Esophagus mucosa (tissue), 1 donor: ENCODE data around the gene GATAD2A. TPM values are rescaled to one million over a fixed set of nuclear protein-coding genes. Genes with fewer than 3 reads are reported as not detected.

ENCODE experiments used
- ATAC-seq: fragments of 200-7000 bp; cut with Tn5 transposase; one replicate; pipeline ENCODE4 v1.9.1; 2020
- total RNA-seq: library from RNA; stranded (reverse); gene quantifications from one replicate; pipeline ENCODE4 v1.2.4, GENCODE V29; 2023
- donor health status: DM: yes; HTN: yes; CAD: no.

Gene GATAD2A
- total RNA-seq, 1 donor from 2014 or later = 58.9 TPM

DNA sequence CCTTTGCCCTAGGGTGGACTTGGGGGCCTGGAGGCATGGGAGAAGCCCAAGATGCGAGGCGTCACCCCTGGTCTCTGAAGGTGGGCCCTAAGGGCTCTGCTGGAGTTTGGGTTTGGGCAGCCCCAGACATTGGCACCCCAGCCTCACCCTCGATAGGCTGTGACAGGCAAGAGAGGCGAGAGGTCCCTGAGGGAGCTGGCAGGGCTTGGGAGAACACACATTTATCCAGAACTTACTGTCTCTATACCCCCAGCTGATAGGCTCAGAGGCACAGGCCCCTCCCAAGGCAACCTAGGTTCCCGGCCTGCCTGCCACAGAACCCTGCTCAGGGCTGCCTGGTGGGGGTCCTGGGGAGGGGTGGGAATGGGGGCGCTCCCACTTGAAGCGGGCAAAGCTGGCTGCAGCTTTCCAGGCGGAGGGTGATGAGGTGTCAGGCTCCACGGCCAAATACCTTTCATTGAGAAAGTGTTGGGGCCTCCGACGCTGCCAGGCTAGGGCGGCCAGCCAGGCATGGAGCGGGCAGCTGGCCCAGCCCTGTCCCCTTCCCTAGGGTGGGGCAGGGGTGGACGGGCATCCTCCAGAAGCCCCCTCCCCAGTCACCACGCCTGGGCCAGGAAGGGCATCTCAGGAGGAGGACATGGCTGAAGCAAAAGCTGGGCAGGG lies 142.3 kb downstream of the GATAD2A start:
- ATAC-seq = no peak

DNA sequence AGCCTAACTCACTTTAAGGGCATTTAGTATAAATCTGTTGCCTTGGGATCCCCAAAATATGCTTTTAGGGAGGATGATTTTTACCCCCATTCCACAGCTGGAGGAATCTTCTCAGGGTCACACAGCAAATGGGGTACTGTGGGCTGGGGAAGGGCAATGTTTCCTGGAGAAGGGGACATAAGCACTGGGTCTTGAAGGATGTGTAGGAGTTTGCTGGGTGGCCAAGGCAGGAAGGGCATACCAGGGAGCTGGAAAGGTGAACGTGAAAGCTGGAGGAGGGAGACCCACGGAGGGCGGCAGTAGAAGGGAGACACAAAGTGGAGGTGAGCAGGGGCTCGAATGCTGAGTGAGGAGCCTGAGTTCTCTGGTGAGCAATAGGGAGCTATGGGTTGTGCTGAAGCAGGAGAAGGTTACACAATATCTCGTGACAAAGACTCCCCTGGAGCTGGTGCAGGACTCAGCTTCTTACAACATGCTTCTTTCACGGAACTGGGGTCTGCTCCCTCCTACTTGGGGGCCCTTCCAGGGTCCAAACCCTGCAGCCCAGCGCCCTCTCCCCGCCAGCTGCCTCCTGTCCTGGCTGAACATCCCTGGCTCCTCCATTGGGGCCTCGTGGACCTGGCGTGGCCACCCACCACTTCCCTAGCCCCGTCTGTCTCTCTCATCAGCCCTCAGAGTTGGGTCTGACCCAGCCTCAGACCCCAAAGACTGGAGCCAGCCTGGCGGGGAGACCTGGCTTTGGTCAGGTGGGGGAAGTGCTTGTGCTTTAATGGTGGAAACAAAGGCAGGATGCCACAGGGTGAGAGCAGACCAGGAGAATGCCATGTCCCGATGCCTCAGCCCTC lies 143.7 kb downstream of the GATAD2A start:
- no peak for ATAC-seq

DNA sequence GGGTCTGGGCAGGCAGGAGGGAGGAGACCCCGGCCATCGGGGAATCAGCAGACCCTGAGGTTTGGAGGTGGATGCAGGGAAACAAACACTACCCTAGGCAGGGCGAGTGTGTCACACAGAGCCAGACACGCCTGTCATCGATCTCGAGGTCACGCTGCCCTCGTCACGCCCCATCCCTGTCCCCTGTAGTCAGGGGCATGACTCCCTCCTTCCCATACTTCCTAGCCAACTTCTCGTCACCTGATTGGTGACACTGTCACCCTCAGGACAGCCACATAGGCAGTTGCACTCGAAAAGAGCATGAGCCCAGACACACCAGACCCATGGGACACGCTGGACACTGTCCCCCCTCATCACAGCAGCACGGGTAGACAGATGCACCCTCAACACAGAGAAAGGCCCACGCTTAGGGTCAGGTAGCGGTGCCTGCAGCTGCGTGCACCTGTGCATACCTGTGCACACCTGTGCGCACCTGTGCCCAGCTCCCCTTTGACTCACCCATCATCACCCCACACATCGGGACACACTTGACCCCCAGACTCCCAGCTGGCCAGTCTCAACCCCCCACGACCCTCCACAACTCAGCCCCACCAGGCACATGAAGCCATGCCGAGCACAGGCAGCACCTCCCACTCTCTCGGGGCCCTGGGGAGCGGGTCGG lies 144.5 kb downstream of the GATAD2A start:
- ATAC-seq = no peak

DNA sequence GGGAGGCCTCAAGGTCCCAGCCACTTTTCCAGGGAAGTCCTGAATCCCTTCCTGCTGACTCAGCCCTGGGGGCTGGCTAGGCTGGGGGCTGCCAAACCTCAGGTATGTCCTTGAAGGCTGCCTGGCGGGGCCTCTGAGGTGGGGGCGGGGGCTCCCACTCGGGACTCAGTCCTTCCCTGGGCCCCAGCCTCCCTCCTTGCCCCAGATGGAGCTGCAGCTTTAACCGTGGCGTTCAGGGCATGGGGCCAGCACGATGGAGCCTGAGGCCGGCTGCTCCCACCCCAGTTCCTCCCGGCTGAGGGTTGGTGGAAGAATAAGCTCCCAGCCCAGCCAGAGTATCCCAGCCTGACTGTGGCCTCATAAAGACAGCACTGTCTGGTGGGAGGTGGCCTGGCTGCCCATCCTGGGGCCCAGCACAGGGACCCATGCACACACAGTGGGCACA lies 145.0 kb downstream of the GATAD2A start:
- ATAC-seq = no peak

DNA sequence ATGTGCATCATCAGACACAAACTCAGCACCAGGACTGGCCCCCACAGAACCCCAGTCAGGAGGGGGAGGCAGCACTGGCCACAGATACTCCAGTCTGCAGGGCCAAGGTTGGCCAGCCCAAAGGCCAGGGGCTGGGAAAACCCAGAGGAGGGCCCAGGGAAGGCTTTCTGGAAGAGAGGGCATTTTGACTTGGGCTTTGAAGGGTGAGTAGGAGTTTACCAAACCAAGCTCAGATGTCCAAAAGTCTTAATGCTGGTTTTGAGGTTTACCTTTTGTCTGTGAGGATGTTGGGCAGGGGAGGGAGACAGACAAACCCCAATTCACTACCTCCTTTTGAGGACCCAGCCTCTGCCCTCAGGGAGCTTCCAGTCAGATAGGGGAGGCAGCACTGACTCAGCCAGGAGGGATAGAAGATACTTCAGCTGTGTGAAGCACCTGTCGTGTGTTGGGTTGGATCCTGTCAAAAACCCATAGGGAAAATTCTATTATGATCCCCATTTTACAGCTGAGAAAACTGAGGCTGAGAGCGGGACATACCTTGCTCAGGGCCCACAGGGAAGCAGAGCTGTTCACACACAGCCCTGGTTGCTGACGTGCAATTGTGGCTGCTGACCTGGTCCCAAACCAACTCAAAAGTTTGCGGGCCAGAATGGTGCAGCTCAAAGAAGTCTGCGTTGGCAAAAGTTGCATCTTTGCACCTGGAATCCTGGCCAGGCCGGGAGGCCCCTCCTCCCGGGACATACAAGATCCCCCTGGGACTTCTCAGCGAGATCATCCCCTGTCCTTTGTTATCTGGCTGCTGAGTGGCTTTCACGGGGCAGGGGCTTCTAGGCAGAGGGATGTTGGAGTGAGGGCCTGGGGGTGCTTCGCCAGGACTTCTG lies 145.7 kb downstream of the GATAD2A start:
- ATAC-seq = no peak

DNA sequence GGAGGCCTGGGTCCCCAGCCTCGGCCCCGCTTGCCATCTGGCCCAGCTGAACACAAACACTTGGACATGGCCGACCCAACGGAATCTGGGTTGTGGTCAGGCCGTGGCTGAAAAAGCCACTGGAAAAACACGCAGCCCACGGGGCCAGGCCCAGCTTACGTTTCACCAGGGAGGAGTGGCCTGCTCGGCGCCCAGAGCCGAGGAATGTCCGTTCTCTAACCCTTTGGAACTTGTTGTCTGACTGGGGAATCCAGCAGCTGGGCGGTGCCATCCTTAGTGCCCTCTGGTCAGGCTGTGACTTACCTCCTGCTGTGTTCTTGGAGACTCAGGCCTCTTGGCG lies 146.3 kb downstream of the GATAD2A start:
- no peak for ATAC-seq

DNA sequence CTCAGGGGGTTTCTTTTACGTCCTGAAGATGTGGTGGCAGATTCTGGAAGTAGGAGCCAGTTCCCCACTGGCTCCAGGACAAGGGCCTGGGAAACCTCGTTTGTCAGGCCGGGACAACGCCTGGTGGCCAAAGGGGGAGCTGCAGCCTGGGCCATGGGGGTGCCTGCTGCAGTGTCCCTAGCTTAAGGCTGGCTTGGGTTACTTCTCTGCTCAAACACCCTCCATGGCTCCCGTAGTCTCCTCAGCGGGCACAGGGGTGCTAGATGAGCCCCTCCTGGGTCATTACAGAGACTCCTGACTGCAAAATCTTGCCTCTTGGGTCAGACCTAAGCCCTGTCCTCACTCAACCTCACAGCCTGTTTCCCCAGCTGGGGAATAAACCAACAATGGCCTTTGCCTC lies 147.3 kb downstream of the GATAD2A start:
- peak; percentile 42 for ATAC-seq

DNA sequence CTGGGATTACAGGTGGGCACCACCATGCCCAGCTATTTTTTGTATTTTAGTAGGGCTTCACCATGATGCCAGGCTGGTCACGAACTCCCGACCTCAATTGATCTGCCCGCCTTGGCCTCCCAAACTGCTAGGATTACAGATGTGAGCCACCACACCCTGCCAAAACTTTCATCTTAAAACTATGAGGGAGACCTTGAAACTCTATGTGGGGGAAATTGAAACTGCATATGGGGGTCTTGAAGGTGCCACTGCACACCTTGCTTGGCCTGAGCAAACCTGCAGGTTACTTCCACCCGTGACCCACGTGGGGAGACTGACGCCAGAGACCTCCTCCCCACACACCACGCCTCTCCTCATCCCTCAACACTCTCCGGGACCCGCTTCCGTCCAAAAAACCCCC lies 148.2 kb downstream of the GATAD2A start:
- ATAC-seq = no peak

DNA sequence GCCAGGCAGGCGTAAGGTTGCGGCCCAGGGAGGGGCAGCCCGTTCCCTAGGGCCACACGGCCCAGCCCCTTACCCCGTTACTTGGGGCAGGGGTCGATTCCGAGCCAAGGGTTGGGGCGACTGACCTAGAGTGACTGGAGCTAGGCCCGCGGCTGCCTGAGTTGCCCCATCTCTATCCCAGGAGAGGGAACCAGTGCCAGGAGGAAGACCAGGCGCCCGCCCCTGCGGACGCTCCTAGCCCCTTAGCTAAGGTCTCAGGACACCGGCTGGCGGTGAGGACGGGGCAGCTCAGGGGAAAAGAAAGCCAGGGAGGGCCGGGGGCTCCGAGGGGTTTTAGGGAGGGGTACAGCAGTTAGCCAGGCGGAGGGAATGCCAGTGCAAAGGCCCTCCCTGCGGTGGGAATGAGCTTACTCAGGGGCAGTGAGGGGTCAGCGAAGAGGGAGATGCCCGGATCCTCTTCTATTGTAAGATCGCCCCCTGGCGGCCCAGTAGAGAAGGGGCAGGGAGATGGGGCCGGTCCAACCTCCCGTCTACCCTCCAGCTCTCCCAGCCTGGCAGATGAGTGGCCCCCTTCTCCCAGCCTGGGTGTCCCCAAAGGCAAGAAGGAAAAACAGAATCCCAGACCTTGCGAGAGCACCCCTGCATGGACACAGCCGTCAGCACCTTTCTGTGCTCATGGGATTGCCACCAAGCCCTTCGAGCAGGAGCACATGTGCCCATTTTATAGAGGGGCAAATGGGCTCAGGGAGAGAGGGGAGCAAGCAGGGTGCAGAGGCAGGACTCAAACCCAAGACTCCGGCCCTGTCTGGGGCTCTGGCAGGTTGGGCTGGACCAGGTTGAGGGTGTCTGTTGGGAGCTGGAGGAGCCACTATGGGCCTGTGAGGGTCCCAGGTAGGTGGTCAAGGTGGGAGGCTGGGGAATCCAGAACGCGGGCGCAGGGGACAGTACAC lies 148.9 kb downstream of the GATAD2A start:
- peak; percentile 48 for ATAC-seq

DNA sequence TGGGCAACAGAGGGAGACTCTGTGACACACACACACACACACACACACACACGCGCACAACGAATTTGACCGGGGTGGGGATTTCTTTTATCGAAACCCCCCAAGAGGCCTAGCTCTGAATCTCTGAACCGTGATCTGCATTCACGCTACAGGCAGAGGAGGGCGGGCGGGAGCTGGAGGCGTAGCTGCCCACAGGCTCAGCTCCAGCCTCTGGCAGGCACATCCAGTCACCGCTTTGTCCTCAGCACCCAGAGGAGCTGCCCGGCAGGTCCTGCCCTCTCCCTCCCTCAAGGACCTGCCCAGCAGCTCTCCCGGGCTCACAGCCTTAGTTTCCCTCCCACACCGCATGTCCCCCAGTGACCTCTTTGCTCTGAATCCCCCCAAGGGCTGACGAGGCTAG lies 152.6 kb downstream of the GATAD2A start:
- no peak for ATAC-seq

Other genes with a start within 250 kb of the GATAD2A start
- 1.4 TPM for gene MEF2B, start 235.4 kb upstream of the GATAD2A start, total RNA-seq
- gene BORCS8, start 213.5 kb upstream of the GATAD2A start, total RNA-seq = 18.4 TPM
- gene RFXANK, start 213.4 kb upstream of the GATAD2A start, total RNA-seq = 72.9 TPM
- 14.8 TPM for gene NR2C2AP, start 202.3 kb upstream of the GATAD2A start, total RNA-seq
- not detected for gene NCAN, start 193.7 kb upstream of the GATAD2A start, total RNA-seq
- not detected for gene TM6SF2, start 132.4 kb upstream of the GATAD2A start, total RNA-seq
- 26.5 TPM for gene SUGP1, start 85.2 kb upstream of the GATAD2A start, total RNA-seq
- 33.4 TPM for gene MAU2, start 84.8 kb upstream of the GATAD2A start, total RNA-seq
- 1.4 TPM for gene TSSK6, start 109.9 kb downstream of the GATAD2A start, total RNA-seq
- 314 TPM for gene NDUFA13, start 110.5 kb downstream of the GATAD2A start, total RNA-seq
- gene YJEFN3, start 123.2 kb downstream of the GATAD2A start, total RNA-seq = 1.00 TPM
- not detected for gene CILP2, start 132.6 kb downstream of the GATAD2A start, total RNA-seq
- 0.20 TPM for gene PBX4, start 213.0 kb downstream of the GATAD2A start, total RNA-seq
- 7.6 TPM for gene LPAR2, start 222.5 kb downstream of the GATAD2A start, total RNA-seq
- 9.4 TPM for gene GMIP, start 238.0 kb downstream of the GATAD2A start, total RNA-seq